B cell (primary cell): ENCODE data around the gene SIGLEC14.

ENCODE experiments used
- EZH2 ChIP-seq: IDR thresholded peaks from 2 replicates; pipeline ENCODE4 v1.6.1; 2012; ENCODE audit warnings: borderline replicate concordance, low read depth, mild to moderate bottlenecking, moderate library complexity, low read length; ENCODE audit not compliant: insufficient read depth, poor library complexity, severe bottlenecking
- TF ChIP-seq, protein P1 (sequence below): fragments of 200-600 bp; IDR thresholded peaks from one replicate; pipeline ENCODE4 v1.8.0; 2022; ENCODE audit warnings: antibody characterized with exemption, mild to moderate bottlenecking

DNA sequence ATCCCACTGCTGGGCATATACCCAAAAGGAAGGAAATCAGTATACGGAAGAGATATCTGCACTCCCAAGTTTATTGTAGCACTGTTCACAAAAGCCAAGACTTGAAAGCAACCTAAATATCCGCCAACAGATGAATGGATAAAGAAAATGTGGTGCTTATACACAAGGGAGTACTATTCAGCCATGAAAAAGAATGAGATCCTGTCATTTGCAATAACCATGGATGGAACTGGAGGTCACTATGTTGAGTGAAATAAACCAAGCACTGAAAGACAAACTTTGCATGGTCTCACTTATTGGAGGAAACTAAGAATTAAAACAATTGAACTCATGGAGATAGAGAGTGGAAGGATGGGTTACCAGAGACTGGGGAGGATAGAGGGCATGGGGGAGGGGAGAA is 6.5 kb upstream of the SIGLEC14 start:
- TF ChIP-seq, protein P1, sequence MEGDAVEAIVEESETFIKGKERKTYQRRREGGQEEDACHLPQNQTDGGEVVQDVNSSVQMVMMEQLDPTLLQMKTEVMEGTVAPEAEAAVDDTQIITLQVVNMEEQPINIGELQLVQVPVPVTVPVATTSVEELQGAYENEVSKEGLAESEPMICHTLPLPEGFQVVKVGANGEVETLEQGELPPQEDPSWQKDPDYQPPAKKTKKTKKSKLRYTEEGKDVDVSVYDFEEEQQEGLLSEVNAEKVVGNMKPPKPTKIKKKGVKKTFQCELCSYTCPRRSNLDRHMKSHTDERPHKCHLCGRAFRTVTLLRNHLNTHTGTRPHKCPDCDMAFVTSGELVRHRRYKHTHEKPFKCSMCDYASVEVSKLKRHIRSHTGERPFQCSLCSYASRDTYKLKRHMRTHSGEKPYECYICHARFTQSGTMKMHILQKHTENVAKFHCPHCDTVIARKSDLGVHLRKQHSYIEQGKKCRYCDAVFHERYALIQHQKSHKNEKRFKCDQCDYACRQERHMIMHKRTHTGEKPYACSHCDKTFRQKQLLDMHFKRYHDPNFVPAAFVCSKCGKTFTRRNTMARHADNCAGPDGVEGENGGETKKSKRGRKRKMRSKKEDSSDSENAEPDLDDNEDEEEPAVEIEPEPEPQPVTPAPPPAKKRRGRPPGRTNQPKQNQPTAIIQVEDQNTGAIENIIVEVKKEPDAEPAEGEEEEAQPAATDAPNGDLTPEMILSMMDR, result no peak
- TF ChIP-seq EZH2, result no peak
